A549 (cell line): ENCODE data around the gene BCAS1. TPM values are rescaled to one million over a fixed set of nuclear protein-coding genes. Genes with fewer than 3 reads are reported as not detected.

ENCODE experiments used
- ATAC-seq, 2 experiments: fragments of 200-7000 bp in 1 of 2; fragments of >200 bp in 1 of 2; cut with Nextera tagmentation in 1 of 2; cut with Tn5 transposase in 1 of 2; 3 replicates each; pipeline versions ENCODE4 v1.8.0 to v1.9.1; 2018 to 2020; ENCODE audit warnings: mild to moderate bottlenecking in 1 of 2, moderate library complexity in 1 of 2
- CTCF ChIA-PET: fragments of 300-600 bp; sonication (Branson Sonifier 250); formaldehyde crosslinking; extraction: SDS; loops from one replicate; lab custom pipeline; 2021; ENCODE audit warnings: antibody characterized with exemption, inconsistent platforms; lab: Yijun Ruan, JAX
- POLR2A ChIA-PET: fragments of 350-600 bp; formaldehyde crosslinking; extraction: SDS; loops from one replicate; lab custom pipeline; 2021; ENCODE audit warnings: antibody characterized with exemption, inconsistent platforms; lab: Yijun Ruan, JAX
- DNase-seq, 2 experiments: peaks; one replicate each; pipeline versions ENCODE4 v3.0.0 to v3.0.0-alpha.2; 2011 to 2016; ENCODE audit warnings: low read depth in 1 of 2, low spot score in 1 of 2
- FAIRE-seq: peaks from 2 replicates; lab custom pipeline; 2011; peaks lifted over from hg19 to GRCh38; lab: Jason Lieb, UNC
- H3K27ac ChIP-seq, 2 experiments: fragments of >200 bp; sonication (Bioruptor Twin); formaldehyde crosslinking; 3 replicates each; pipeline ENCODE4 v1.5.1; 2016 to 2017
- H3K4me1 ChIP-seq: fragments of >200 bp; sonication (Bioruptor Twin); formaldehyde crosslinking; 3 replicates; pipeline ENCODE4 v1.6.1; 2016
- H3K4me2 ChIP-seq: fragments of >200 bp; sonication (Bioruptor Twin); formaldehyde crosslinking; 3 replicates; pipeline ENCODE4 v1.6.1; 2016
- H3K4me3 ChIP-seq: fragments of >200 bp; sonication (Bioruptor Twin); formaldehyde crosslinking; 3 replicates; pipeline ENCODE4 v1.5.1; 2016
- H3K9me3 ChIP-seq: fragments of >200 bp; sonication (Bioruptor Twin); formaldehyde crosslinking; 3 replicates; pipeline ENCODE4 v1.6.1; 2016
- CBX8 ChIP-seq: fragments of 200-600 bp; sonication (generic); IDR thresholded peaks from 2 replicates; pipeline ENCODE4 v1.6.1; 2016
- CEBPB ChIP-seq, 2 experiments: fragments of >200 bp in 1 of 2; sonication (Bioruptor Twin) in 1 of 2; formaldehyde crosslinking in 1 of 2; IDR thresholded peaks; 2 replicates each; pipeline ENCODE4 v1.6.1; 2012 to 2016
- EHF ChIP-seq: fragments of 250-450 bp; sonication (Bioruptor Pico); IDR thresholded peaks from 2 replicates; pipeline ENCODE4 v1.5.0; 2020; ENCODE audit warnings: mild to moderate bottlenecking
- FOSL2 ChIP-seq, 2 experiments: fragments of 450-650 bp in 1 of 2; fragments of >200 bp in 1 of 2; sonication (Bioruptor Twin) in 1 of 2; formaldehyde crosslinking; IDR thresholded peaks; 2 replicates each; pipeline versions ENCODE4 v1.5.0 to v1.6.1; 2016 to 2020; ENCODE audit warnings: mild to moderate bottlenecking in 1 of 2, moderate library complexity in 1 of 2
- HEYL ChIP-seq: fragments of 250-450 bp; sonication (Bioruptor Pico); IDR thresholded peaks from 2 replicates; pipeline ENCODE4 v1.8.0; 2021; ENCODE audit warnings: mild to moderate bottlenecking, moderate library complexity
- JUN ChIP-seq, 2 experiments: fragments of >200 bp; sonication (Bioruptor Twin); formaldehyde crosslinking; IDR thresholded peaks; 2 replicates in 1 of 2; 3 replicates in 1 of 2; pipeline ENCODE4 v1.6.1; 2016 to 2017
- KDM1A ChIP-seq: fragments of 200-600 bp; sonication (generic); IDR thresholded peaks from 2 replicates; pipeline ENCODE4 v1.6.1; 2016; ENCODE audit warnings: low read depth, mild to moderate bottlenecking
- KDM5A ChIP-seq: fragments of 200-600 bp; sonication (generic); IDR thresholded peaks from 2 replicates; pipeline ENCODE4 v1.6.1; 2016; ENCODE audit warnings: antibody characterized with exemption, mild to moderate bottlenecking
- MAZ ChIP-seq: fragments of 150-350 bp; IDR thresholded peaks from 2 replicates; pipeline ENCODE4 v1.6.1; 2014; ENCODE audit warnings: antibody characterized with exemption, low read depth, low read length, borderline replicate concordance
- PHF8 ChIP-seq: fragments of 200-600 bp; sonication (generic); IDR thresholded peaks from 2 replicates; pipeline ENCODE4 v1.6.1; 2016; ENCODE audit warnings: low read depth, mild to moderate bottlenecking, antibody characterized with exemption, moderate library complexity, borderline replicate concordance
- RFX5 ChIP-seq: fragments of 450-650 bp; IDR thresholded peaks from 2 replicates; pipeline ENCODE4 v1.7.1; 2014; ENCODE audit warnings: antibody characterized with exemption, mild to moderate bottlenecking, moderate library complexity
- RNF2 ChIP-seq: fragments of 200-600 bp; sonication (generic); IDR thresholded peaks from 2 replicates; pipeline ENCODE4 v1.6.1; 2016; ENCODE audit warnings: low read depth, mild to moderate bottlenecking, antibody characterized with exemption, moderate library complexity, borderline replicate concordance
- SMC3 ChIP-seq: fragments of >200 bp; sonication (Bioruptor Twin); formaldehyde crosslinking; IDR thresholded peaks from 3 replicates; pipeline ENCODE4 v1.6.1; 2018; ENCODE audit warnings: inconsistent platforms
- WGBS: methylation state at CpG from one replicate; pipeline ENCODE4 v1.1.6; 2017; ENCODE audit errors: missing lambda C conversion rate; 5-methylcytosine and 5-hydroxymethylcytosine counted together
- polyA plus RNA-seq, 4 experiments: library from polyadenylated mRNA; depleted of rRNA in 3 of 4; stranded (reverse); fragments of >200 nt; fragmentation: RNase III in 1 of 4; extraction: RNeasy Plus Mini Kit Qiagen cat#74134 plus additional on column Dnase treatment in 1 of 4; gene quantifications; 2 replicates in 3 of 4; 3 replicates in 1 of 4; pipeline ENCODE4 v1.2.3, GENCODE V29; 2011 to 2017
- TF ChIP-seq, protein P1 (sequence below): IDR thresholded peaks from 2 replicates; pipeline ENCODE4 v1.6.1; 2012
- TF ChIP-seq, protein P2 (sequence below): fragments of 250-450 bp; sonication (Bioruptor Pico); IDR thresholded peaks from 2 replicates; pipeline ENCODE4 v1.5.0; 2020; ENCODE audit warnings: low read depth, mild to moderate bottlenecking, moderate library complexity
- TF ChIP-seq, protein P3 (sequence below): fragments of 150-350 bp; IDR thresholded peaks from 2 replicates; pipeline ENCODE4 v1.6.1; 2014; ENCODE audit warnings: low read depth, mild to moderate bottlenecking, low read length
- TF ChIP-seq, protein P4 (sequence below): fragments of >200 bp; sonication (Bioruptor Twin); formaldehyde crosslinking; IDR thresholded peaks from 3 replicates; pipeline ENCODE4 v1.5.1; 2016
- TF ChIP-seq, protein P5 (sequence below): fragments of >200 bp; sonication (Bioruptor Twin); formaldehyde crosslinking; IDR thresholded peaks from 2 replicates; pipeline ENCODE4 v1.6.1; 2016
- TF ChIP-seq, protein P6 (sequence below): fragments of 250-450 bp; sonication (Bioruptor Pico); IDR thresholded peaks from 2 replicates; pipeline ENCODE4 v1.5.0; 2021; ENCODE audit warnings: mild to moderate bottlenecking, moderate library complexity, borderline replicate concordance

The BCAS1 gene
- polyA plus RNA-seq, 2 of the 4 experiments (the other 2 are of a cell fraction): 1.4 to 3.9 TPM

DNA sequence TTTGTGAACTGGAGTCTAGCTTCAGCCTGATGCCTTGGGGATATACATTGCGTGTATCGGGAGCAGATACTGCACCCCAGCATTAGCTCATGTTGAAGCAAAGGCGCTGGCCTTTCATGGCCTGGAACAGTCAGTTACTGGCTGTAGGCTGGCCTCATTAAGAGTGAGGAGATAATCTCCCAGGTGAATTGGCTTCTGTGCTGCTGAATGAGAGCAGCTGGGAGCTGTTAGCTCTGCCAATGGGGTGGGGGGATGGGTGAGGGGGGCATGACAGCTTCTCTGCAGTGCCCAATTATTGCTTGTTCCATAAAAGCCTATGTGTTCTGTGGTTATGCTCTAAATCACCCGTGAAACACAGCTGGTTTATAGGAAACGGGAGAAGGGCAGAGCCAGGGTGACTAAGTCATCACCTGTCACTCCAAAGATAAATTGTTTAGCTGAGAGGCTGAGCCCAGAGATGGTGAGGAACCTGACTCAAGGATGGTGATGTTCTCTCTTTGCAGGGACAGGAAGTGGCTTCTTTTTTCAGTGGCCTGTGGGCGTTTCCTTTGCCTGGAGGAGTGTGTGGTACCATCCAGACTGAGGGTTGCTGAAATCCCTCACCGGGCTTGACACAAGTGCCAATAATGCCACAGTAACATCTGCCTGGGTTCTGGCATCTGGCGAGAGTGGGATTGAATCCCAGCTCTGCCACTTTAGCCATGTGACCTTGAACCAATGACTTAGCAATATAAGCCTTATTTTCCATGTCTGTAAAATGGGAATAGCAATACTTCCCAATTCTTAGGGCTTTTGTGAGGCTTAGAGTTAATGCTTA lies 170.8 kb downstream of the BCAS1 start (continued):
- 0 out of 2 replicates have a peak, but pooled peaks have one; percentile 47 for TF ChIP-seq KDM1A
- TF ChIP-seq, protein P1, sequence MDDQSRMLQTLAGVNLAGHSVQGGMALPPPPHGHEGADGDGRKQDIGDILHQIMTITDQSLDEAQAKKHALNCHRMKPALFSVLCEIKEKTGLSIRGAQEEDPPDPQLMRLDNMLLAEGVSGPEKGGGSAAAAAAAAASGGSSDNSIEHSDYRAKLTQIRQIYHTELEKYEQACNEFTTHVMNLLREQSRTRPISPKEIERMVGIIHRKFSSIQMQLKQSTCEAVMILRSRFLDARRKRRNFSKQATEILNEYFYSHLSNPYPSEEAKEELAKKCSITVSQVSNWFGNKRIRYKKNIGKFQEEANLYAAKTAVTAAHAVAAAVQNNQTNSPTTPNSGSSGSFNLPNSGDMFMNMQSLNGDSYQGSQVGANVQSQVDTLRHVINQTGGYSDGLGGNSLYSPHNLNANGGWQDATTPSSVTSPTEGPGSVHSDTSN: 0 out of 2 replicates have a peak, but pooled peaks have one; percentile 81

DNA sequence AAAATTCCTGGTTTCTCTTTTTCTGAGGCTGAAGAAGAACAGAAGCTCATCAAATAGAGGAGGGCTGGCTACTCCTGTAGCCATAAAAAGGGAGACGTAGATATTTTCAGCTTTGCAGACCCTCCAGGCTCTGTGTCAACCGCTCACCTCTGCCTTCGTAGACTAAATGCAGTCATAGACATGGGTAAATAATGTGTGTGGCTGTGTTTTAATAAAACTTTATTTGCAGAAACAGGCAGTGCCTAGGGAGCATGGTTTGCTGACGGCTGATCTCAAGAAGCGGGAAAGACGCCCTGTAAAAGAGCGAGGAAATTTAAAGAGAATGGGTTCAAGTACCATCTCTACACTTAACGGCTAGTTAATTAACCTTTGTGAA lies 171.8 kb downstream of the BCAS1 start:
- H3K4me2 ChIP-seq: no peak overlapping the region; the same call in 2 of the 3 replicates
- peak overlapping the region; percentile 70 to 91; a peak in 4 of 6 replicates for H3K27ac ChIP-seq
- ChIA-PET POLR2A (interaction anchor here (1.1 kb wide), 1 partner anchor 306 kb away, joined by 3 read pairs; no protein-coding TSS in a partner anchor), CTCF (interaction anchor here (0.7 to 5.5 kb wide), 10 partner anchors 8 to 163 kb away, joined by 3 to 29 read pairs (median 3); no protein-coding TSS in a partner anchor)
- peaks cover 42% of the 10 kb centered on the region for H3K4me1 ChIP-seq
- no peak for ATAC-seq
- no peak overlapping the region for H3K4me3 ChIP-seq
- no peak for TF ChIP-seq JUN (IDR thresholded peaks at IDR 0.05)
- TF ChIP-seq, protein P2, sequence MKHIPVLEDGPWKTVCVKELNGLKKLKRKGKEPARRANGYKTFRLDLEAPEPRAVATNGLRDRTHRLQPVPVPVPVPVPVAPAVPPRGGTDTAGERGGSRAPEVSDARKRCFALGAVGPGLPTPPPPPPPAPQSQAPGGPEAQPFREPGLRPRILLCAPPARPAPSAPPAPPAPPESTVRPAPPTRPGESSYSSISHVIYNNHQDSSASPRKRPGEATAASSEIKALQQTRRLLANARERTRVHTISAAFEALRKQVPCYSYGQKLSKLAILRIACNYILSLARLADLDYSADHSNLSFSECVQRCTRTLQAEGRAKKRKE (CRISPR knock-in tag): no peak
- TF ChIP-seq PHF8: no peak
- TF ChIP-seq, protein P3, sequence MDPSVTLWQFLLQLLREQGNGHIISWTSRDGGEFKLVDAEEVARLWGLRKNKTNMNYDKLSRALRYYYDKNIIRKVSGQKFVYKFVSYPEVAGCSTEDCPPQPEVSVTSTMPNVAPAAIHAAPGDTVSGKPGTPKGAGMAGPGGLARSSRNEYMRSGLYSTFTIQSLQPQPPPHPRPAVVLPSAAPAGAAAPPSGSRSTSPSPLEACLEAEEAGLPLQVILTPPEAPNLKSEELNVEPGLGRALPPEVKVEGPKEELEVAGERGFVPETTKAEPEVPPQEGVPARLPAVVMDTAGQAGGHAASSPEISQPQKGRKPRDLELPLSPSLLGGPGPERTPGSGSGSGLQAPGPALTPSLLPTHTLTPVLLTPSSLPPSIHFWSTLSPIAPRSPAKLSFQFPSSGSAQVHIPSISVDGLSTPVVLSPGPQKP: no peak
- no peak for TF ChIP-seq RFX5
- TF ChIP-seq EHF (CRISPR knock-in tag): no peak
- no peak for TF ChIP-seq SMC3
- TF ChIP-seq, protein P4, sequence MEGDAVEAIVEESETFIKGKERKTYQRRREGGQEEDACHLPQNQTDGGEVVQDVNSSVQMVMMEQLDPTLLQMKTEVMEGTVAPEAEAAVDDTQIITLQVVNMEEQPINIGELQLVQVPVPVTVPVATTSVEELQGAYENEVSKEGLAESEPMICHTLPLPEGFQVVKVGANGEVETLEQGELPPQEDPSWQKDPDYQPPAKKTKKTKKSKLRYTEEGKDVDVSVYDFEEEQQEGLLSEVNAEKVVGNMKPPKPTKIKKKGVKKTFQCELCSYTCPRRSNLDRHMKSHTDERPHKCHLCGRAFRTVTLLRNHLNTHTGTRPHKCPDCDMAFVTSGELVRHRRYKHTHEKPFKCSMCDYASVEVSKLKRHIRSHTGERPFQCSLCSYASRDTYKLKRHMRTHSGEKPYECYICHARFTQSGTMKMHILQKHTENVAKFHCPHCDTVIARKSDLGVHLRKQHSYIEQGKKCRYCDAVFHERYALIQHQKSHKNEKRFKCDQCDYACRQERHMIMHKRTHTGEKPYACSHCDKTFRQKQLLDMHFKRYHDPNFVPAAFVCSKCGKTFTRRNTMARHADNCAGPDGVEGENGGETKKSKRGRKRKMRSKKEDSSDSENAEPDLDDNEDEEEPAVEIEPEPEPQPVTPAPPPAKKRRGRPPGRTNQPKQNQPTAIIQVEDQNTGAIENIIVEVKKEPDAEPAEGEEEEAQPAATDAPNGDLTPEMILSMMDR: no peak
- TF ChIP-seq KDM5A: no peak
- TF ChIP-seq, protein P5, sequence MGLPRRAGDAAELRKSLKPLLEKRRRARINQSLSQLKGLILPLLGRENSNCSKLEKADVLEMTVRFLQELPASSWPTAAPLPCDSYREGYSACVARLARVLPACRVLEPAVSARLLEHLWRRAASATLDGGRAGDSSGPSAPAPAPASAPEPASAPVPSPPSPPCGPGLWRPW: no peak
- no peak for TF ChIP-seq CEBPB (IDR thresholded peaks at IDR 0.05)
- TF ChIP-seq RNF2: no peak
- no peak for TF ChIP-seq KDM1A
- no peak for TF ChIP-seq HEYL (CRISPR knock-in tag)
- TF ChIP-seq CBX8: no peak
- no peak for TF ChIP-seq FOSL2 (IDR thresholded peaks at IDR 0.05)
- no peak for TF ChIP-seq FOSL2 (CRISPR knock-in tag; IDR thresholded peaks at IDR 0.05)
- TF ChIP-seq, protein P6, sequence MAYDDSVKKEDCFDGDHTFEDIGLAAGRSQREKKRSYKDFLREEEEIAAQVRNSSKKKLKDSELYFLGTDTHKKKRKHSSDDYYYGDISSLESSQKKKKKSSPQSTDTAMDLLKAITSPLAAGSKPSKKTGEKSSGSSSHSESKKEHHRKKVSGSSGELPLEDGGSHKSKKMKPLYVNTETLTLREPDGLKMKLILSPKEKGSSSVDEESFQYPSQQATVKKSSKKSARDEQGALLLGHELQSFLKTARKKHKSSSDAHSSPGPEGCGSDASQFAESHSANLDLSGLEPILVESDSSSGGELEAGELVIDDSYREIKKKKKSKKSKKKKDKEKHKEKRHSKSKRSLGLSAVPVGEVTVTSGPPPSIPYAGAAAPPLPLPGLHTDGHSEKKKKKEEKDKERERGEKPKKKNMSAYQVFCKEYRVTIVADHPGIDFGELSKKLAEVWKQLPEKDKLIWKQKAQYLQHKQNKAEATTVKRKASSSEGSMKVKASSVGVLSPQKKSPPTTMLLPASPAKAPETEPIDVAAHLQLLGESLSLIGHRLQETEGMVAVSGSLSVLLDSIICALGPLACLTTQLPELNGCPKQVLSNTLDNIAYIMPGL (CRISPR knock-in tag): no peak
- TF ChIP-seq MAZ: no peak
- FAIRE-seq: no peak
- DNase-seq: no peak
- WGBS: 95% methylated on average over 8 of the region's 8 CpGs
- H3K9me3 ChIP-seq: no peaks in the 10 kb centered on the region
